PC-9 (cell line): Measurements from ENCODE around the gene TXNDC12.

ENCODE experiments used
- CTCF ChIP-seq: fragments of 200-600 bp; sonication (generic); conservative IDR thresholded peaks from 2 replicates; pipeline ENCODE4 v1.6.1; 2017; ENCODE audit warnings: mixed run types, antibody characterized with exemption, mild to moderate bottlenecking, moderate library complexity
- EZH2 ChIP-seq: fragments of 200-600 bp; sonication (generic); IDR thresholded peaks from 2 replicates; pipeline ENCODE4 v1.8.0; 2017; ENCODE audit warnings: antibody characterized with exemption, low read depth

GRCh38 chr1:52059321-52059720, 4.3 kb upstream of the TXNDC12 start:
- TF ChIP-seq CTCF (no peak), EZH2 (no peak)
